IMR-90 (cell line): ENCODE data around the gene S100B.

Experiments
- CEBPB ChIP-seq: IDR thresholded peaks from 2 replicates; pipeline ENCODE4 v1.6.1; 2012; ENCODE audit warnings: low read depth, low read length, improper control_type of control experiment
- FOS ChIP-seq: fragments of 150-350 bp; IDR thresholded peaks from 2 replicates; pipeline ENCODE4 v1.6.1; 2016; ENCODE audit warnings: low read depth, low read length
- MAZ ChIP-seq: IDR thresholded peaks from 2 replicates; pipeline ENCODE4 v1.6.1; 2012; ENCODE audit warnings: low read depth, mild to moderate bottlenecking, low read length, improper control_type of control experiment, moderate library complexity, borderline replicate concordance
- POLR2A ChIP-seq: IDR thresholded peaks from 2 replicates; pipeline ENCODE4 v1.6.1; 2012; ENCODE audit warnings: mild to moderate bottlenecking, low read depth, low read length
- RAD21 ChIP-seq: IDR thresholded peaks from 2 replicates; pipeline ENCODE4 v1.6.1; 2012; ENCODE audit warnings: low read length, improper control_type of control experiment
- RFX5 ChIP-seq: IDR thresholded peaks from 2 replicates; pipeline ENCODE4 v1.8.0; 2012; ENCODE audit warnings: low read depth, mild to moderate bottlenecking, low read length, moderate library complexity
- SMC3 ChIP-seq: fragments of 150-350 bp; IDR thresholded peaks from 2 replicates; pipeline ENCODE4 v1.6.1; 2016; ENCODE audit warnings: low read depth, mild to moderate bottlenecking, antibody characterized with exemption, low read length, moderate library complexity
- USF2 ChIP-seq: fragments of 150-350 bp; IDR thresholded peaks from 2 replicates; pipeline ENCODE4 v1.6.1; 2017; ENCODE audit warnings: mild to moderate bottlenecking, antibody characterized with exemption, low read length, low read depth
- TF ChIP-seq, protein P1 (sequence below): conservative IDR thresholded peaks from 2 replicates; pipeline ENCODE4 v1.5.1; 2012; ENCODE audit warnings: mild to moderate bottlenecking, low read depth, low read length, improper control_type of control experiment
- TF ChIP-seq, protein P2 (sequence below): fragments of 150-350 bp; IDR thresholded peaks from 2 replicates; pipeline ENCODE4 v1.6.1; 2016; ENCODE audit warnings: low read depth, mild to moderate bottlenecking, low read length, moderate library complexity, borderline replicate concordance

DNA sequence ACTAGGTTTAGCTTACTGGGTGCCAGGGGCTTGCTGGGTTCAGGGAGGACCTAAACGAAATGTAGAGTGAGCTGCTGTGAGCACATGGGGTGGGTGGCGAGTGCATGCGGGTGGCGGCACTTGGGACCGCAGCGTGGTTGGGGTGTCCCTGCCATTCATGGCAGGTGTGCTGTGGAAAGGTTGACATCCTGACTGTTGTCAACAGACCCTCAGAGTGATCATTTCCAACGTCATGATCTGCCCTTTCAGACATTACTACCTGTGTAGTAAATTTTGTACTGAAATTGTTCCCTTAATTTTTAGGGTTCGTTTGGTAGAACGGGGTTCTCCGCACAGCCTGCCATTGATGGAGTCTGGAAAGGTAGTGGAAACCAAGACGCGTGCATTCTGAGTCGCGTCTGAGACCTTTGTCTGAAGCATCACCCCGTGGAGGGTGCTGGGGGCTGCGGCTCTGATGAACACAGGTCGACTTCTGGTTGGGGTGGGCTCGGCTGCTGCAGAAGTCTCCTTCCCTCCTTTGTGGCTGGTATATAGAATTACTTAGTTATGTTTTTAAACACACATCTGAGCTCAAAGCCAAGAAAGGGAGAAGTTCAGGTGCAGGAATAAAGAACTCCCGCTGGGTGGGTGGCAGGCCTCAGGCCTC, 43.3 kb downstream of the S100B start:
- TF ChIP-seq SMC3 (no peak), MAZ (no peak), RAD21 (no peak), POLR2A (no peak), CEBPB (no peak), RFX5 (no peak), USF2 (no peak), FOS (no peak)
- TF ChIP-seq, protein P1, sequence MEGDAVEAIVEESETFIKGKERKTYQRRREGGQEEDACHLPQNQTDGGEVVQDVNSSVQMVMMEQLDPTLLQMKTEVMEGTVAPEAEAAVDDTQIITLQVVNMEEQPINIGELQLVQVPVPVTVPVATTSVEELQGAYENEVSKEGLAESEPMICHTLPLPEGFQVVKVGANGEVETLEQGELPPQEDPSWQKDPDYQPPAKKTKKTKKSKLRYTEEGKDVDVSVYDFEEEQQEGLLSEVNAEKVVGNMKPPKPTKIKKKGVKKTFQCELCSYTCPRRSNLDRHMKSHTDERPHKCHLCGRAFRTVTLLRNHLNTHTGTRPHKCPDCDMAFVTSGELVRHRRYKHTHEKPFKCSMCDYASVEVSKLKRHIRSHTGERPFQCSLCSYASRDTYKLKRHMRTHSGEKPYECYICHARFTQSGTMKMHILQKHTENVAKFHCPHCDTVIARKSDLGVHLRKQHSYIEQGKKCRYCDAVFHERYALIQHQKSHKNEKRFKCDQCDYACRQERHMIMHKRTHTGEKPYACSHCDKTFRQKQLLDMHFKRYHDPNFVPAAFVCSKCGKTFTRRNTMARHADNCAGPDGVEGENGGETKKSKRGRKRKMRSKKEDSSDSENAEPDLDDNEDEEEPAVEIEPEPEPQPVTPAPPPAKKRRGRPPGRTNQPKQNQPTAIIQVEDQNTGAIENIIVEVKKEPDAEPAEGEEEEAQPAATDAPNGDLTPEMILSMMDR, result no peak
- TF ChIP-seq, protein P2, sequence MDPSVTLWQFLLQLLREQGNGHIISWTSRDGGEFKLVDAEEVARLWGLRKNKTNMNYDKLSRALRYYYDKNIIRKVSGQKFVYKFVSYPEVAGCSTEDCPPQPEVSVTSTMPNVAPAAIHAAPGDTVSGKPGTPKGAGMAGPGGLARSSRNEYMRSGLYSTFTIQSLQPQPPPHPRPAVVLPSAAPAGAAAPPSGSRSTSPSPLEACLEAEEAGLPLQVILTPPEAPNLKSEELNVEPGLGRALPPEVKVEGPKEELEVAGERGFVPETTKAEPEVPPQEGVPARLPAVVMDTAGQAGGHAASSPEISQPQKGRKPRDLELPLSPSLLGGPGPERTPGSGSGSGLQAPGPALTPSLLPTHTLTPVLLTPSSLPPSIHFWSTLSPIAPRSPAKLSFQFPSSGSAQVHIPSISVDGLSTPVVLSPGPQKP, result no peak
